Measurements from ENCODE around the gene P2RY12. TPM values are rescaled to one million over a fixed set of nuclear protein-coding genes. Genes with fewer than 3 reads are reported as not detected.

P2RY12 gene
- polyA plus RNA-seq, 2 of the 4 experiments (the other 2 are of a cell fraction): not detected

GRCh38 chr3:151300539-151300938 is 84.0 kb downstream of the P2RY12 start:
- CTCF ChIA-PET: interaction anchor here (0.6 to 2.4 kb wide), 7 partner anchors 10 to 618 kb away, joined by 3 to 12 read pairs (median 3); no protein-coding TSS in a partner anchor
- Histone ChIP-seq H3K4me2 (no peak overlapping the region), H3K9me3 (no peaks in the 10 kb centered on the region), H3K4me3 (no peak overlapping the region), H3K27ac (no peak overlapping the region), H3K4me1 (peaks cover 14% of the 10 kb centered on the region)
- 86% methylated on average over 1 of the region's 1 CpG for whole genome bisulfite sequencing (ENCODE audit: missing lambda C conversion rate)
- DNase-seq (ENCODE audit: low read depth in 1 of 2, low spot score in 1 of 2) (no peak), FAIRE-seq (no peak), ATAC-seq (no peak)
- TF ChIP-seq JUNB (IDR thresholded peaks at IDR 0.05): no peak
- no peak for TF ChIP-seq CHD2 (IDR thresholded peaks at IDR 0.05; ENCODE audit: low read length, partially characterized antibody)
- TF ChIP-seq FOSB (CRISPR knock-in tag; IDR thresholded peaks at IDR 0.05): no peak
- no peak for TF ChIP-seq MYC (IDR thresholded peaks at IDR 0.05; ENCODE audit: borderline replicate concordance, low read length)
- TF ChIP-seq, protein P1, sequence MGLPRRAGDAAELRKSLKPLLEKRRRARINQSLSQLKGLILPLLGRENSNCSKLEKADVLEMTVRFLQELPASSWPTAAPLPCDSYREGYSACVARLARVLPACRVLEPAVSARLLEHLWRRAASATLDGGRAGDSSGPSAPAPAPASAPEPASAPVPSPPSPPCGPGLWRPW (IDR thresholded peaks at IDR 0.05): no peak
- TF ChIP-seq MAFK (IDR thresholded peaks at IDR 0.05; ENCODE audit: partially characterized antibody): peak; percentile 25
- no peak for TF ChIP-seq ZNF302 (CRISPR knock-in tag; IDR thresholded peaks at IDR 0.05)
- no peak for TF ChIP-seq POLR2A (IDR thresholded peaks at IDR 0.05; ENCODE audit: low read length)
- POLR2A ChIA-PET: no interaction called here

DNA sequence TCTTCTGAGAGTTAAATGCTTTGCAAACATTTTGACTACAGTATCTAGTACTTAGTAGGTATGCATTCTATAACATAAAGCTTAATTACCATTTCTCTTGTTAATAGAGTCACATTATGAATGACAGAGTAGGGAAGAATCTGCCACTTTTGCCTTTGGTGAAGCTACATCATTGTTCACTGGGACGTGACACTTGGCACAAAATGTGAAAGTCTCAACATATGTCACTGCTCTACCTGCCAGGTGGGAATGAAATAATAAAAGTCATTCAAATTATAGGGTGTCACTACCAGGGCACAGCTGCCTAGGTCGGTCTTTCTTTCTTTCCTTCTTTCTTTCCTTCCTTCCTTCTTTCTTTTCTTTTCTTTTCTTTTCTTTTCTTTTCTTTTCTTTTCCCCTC is 85.5 kb downstream of the P2RY12 start:
- CTCF ChIA-PET: interaction anchor here (0.9 to 2.6 kb wide), 6 partner anchors 8 to 540 kb away, joined by 3 to 7 read pairs (median 3); no protein-coding TSS in a partner anchor
- FAIRE-seq: no peak
- WGBS (ENCODE audit: missing lambda C conversion rate): 61% methylated on average over 2 of the region's 2 CpGs
- POLR2A ChIA-PET: no interaction called here
- Histone ChIP-seq H3K4me2 (no peak overlapping the region), H3K4me1 (no peaks in the 10 kb centered on the region), H3K4me3 (no peak overlapping the region), H3K9me3 (no peaks in the 10 kb centered on the region), H3K27ac (no peak overlapping the region)
- no peak for TF ChIP-seq MAZ (IDR thresholded peaks at IDR 0.05; ENCODE audit: borderline replicate concordance, low read depth, low read length)
- TF ChIP-seq HDAC2 (IDR thresholded peaks at IDR 0.05): no peak
- no peak for TF ChIP-seq TP53 (CRISPR knock-in tag; IDR thresholded peaks at IDR 0.05)
- TF ChIP-seq MAX (IDR thresholded peaks at IDR 0.05): no peak
- TF ChIP-seq ESRRA (IDR thresholded peaks at IDR 0.05; ENCODE audit: borderline replicate concordance, low read length): no peak
- TF ChIP-seq SMC3 (IDR thresholded peaks at IDR 0.05): no peak
- TF ChIP-seq BHLHE40 (IDR thresholded peaks at IDR 0.05; ENCODE audit: low read depth, low read length): no peak
- TF ChIP-seq HEYL (CRISPR knock-in tag; IDR thresholded peaks at IDR 0.05): no peak
- TF ChIP-seq ELK1 (IDR thresholded peaks at IDR 0.05; ENCODE audit: low read depth, low read length): no peak
- no peak for TF ChIP-seq TFCP2L1 (CRISPR knock-in tag; IDR thresholded peaks at IDR 0.05)
- TF ChIP-seq POLR2AphosphoS2 (conservative IDR thresholded peaks at IDR 0.05; ENCODE audit: low read length): no peak
- TF ChIP-seq, protein P2, sequence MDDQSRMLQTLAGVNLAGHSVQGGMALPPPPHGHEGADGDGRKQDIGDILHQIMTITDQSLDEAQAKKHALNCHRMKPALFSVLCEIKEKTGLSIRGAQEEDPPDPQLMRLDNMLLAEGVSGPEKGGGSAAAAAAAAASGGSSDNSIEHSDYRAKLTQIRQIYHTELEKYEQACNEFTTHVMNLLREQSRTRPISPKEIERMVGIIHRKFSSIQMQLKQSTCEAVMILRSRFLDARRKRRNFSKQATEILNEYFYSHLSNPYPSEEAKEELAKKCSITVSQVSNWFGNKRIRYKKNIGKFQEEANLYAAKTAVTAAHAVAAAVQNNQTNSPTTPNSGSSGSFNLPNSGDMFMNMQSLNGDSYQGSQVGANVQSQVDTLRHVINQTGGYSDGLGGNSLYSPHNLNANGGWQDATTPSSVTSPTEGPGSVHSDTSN (IDR thresholded peaks at IDR 0.05): no peak
- no peak for TF ChIP-seq ZNF302 (CRISPR knock-in tag; IDR thresholded peaks at IDR 0.05)
- no peak for DNase-seq (ENCODE audit: low read depth in 1 of 2, low spot score in 1 of 2)
- ATAC-seq: no peak

GRCh38 chr3:151297429-151297828 is 87.1 kb downstream of the P2RY12 start:
- no peaks in the 10 kb centered on the region for H3K9me3 ChIP-seq
- TF ChIP-seq CTCF (IDR thresholded peaks at IDR 0.05) (no peak), MAZ (IDR thresholded peaks at IDR 0.05; ENCODE audit: borderline replicate concordance, low read depth, low read length) (no peak), HEYL (CRISPR knock-in tag; IDR thresholded peaks at IDR 0.05) (no peak), ZSCAN20 (CRISPR knock-in tag; IDR thresholded peaks at IDR 0.05) (no peak), POLR2AphosphoS2 (conservative IDR thresholded peaks at IDR 0.05; ENCODE audit: low read length) (no peak), JUNB (IDR thresholded peaks at IDR 0.05) (no peak), REST (IDR thresholded peaks at IDR 0.05) (no peak), CHD4 (IDR thresholded peaks at IDR 0.05; ENCODE audit: borderline replicate concordance) (no peak), HDAC2 (IDR thresholded peaks at IDR 0.05) (no peak), RNF2 (IDR thresholded peaks at IDR 0.05; ENCODE audit: borderline replicate concordance, low read depth) (no peak)
- FAIRE-seq (no peak), ATAC-seq (no peak), DNase-seq (ENCODE audit: low read depth in 1 of 2, low spot score in 1 of 2) (no peak)
- H3K4me3 ChIP-seq: no peak overlapping the region
- no peak overlapping the region for H3K27ac ChIP-seq
- 70% methylated on average over 2 of the region's 2 CpGs for WGBS (ENCODE audit: missing lambda C conversion rate)
- CTCF ChIA-PET: interaction anchor here (0.7 to 2.6 kb wide), 3 partner anchors 10 to 22 kb away, joined by 3 to 7 read pairs (median 3); no protein-coding TSS in a partner anchor
- POLR2A ChIA-PET: no interaction called here
- no peaks in the 10 kb centered on the region for H3K4me1 ChIP-seq
- no peak overlapping the region for H3K4me2 ChIP-seq
